GM19238 (cell line): ENCODE measurements around the gene MELTF.
A peak's percentile ranks its signal among the peaks of the same experiment; 100 is the strongest.

Experiments used
- DNase-seq: peaks from one replicate; pipeline ENCODE4 v3.0.0; 2011; ENCODE audit warnings: low spot score; ENCODE audit not compliant: insufficient read length

The MELTF gene

DNA sequence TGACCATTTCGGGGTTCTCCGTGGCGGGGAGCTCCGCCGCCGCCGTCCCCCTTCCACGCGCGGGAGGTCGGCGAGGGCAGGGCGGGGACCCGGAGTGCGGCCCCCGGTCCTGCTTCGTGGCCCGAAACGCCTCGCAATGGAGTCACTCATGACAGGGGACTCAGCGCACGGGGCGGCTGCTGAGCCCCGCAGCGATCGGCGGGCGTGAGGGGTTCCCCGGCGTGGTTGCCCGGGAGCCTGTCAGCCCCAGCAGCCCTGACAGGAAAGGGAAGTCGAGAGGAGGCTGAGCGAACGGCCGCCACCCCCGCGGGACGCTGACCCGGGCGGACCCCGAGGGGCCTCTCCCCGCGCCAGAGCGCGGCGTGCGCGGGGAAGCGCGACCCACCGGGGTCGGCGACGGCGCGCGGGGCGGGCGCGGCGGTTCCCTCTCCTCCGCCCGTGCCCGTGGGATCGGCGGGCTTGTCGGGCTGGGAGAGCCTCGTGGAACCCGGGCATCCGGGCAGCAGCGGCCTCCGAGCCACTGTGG, 60.4 kb downstream of the MELTF start:
- DNase-seq = peak; percentile 65

DNA sequence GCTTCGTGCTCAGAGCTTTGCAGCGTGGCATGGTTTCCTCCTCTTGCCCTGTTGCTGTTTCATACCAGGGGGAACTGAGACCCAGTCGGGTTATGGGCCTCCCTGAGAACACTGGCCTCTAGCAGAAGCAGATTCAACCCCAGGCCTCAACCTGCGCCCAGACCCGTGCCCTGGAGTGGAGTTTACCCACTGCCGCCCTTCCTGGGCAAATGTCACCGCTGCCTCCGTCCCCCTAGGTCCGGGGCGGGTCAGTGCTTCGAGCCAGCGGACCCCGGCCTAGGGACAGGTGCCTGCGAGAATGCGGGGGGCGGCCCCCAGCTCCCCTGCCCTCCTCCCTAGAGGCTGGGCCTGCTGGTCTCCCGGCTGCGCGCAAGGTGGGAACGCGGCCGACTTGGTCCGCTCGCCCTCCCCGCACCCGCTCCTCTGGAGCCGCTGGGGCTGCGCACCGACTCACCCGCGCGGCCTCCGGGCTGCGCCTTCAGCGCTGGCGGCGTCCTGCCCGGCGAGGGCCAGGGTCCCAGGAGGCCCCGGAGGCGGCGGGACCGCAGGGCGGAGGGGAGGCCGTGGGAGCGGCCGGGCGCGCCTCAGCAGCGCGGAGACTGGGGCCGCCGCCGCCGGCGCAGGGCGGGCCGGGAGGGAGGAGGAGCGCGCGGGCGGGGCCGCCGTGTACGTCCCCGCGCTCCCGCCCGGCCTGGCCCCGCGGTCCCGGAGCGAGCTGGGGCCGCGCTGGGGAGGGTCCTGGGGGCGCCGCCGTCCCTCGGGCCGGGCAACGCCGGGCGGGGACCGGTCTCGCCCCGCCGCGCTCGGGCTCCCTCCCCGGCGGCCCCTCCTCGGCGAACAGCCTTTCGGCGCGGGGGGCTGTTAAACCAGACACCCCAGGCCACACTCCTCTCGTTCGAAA, 61.1 kb downstream of the MELTF start, which contains the start of gene PIGZ:
Gene PIGZ (minus strand): TSS at position 601 of the 901 bp plus-strand sequence. CDS start 16,802 bp downstream, outside the sequence.
- DNase-seq = peak; percentile 70

DNA sequence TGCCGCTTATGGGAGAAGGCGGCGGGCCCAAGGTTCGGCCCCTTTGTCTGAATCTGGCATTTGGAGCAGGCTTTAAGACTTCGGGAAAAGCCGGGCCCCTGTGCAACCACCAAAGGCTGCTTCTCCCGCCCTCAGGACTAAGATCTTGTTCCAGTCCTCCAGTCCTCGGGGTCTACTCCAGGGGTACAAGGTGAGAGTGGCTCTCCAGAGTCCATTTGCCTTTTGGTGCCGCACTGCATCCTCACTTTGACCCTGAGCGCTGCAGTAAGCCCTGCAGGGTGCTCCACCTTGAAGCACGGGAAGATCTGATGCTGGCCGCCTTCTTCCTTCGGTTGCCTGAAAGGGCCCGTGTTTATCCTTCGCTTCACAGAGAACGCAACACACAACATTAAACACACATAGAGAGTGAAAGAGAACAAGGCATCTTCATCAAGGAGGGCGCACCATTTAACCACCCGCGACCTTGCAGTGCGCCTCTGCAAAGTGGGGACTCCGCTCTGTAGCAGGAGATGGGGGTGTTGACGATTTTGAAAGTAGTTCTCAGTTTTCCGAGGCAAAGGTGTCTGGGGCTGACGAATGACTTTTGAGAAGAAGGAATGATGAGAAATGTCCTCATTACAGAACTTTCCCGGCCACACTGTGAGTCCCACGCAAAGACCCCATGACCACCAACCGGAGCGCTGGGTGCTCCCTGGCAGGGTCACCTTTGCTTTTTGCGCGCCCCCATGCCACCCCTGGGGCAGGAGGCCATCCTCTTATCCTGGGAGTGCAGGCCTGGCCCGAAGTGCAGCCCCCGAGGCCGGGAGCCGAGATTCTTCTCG, 62.0 kb downstream of the MELTF start:
- DNase-seq = no peak

DNA sequence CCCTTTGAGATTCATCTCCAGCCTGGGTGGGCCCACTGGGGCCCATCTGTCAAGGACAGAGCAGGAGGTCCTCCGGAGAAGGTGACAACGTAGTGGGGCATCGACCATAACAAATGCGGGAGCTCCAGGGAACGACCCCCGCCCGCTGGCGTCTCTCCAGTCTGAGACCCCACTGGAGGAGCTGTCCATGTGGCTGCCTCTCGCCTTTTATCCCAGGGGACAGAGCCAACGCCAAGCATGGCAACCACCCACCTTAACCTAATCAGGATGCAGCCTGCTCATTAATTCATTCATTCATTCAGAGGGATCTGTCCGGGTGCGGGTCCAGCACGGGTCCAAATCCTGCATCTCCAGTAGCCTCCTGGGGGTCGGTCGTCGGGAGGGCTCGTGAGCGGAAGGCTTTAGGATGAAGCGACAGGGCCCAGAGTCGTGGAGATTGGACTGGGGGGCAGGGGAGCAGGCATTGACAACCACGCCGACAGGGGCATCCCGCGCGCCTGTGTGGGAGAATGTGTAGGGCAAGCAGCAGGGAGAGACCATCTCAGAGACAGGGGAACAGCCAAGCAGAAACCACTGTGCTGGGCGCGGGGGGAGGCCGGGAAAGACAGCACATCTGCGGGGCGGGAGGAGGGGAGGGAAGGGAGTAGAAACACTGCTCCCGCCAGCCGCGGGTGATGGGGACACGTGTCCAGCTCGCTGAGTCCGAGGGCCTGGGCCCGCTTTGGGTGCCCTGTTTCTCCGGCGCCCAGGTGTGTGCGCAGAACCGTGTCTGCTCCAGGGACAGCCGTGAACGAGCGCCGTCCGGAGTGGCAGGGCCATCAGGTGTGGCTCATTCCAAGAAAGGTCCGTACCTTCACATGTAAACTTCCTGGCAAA, 62.9 kb downstream of the MELTF start:
- DNase-seq = no peak

DNA sequence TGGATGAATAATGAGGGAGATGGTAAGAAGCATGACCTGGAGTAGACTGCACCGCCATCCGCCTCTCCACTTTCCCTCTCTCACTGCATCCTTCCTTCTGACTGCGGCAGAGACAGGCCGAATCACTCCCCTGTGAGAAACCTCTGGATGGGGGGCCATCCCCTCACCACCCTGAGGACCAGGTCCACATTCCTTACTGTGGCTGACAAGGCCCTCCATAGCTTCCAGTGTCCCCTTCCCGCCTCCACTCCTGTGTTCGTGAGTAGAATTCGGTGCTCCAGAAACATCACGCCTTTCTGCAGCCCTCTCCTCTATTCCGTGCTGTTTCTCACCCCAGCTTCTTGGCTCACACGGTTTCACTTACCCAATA, 63.8 kb downstream of the MELTF start:
- DNase-seq = no peak

DNA sequence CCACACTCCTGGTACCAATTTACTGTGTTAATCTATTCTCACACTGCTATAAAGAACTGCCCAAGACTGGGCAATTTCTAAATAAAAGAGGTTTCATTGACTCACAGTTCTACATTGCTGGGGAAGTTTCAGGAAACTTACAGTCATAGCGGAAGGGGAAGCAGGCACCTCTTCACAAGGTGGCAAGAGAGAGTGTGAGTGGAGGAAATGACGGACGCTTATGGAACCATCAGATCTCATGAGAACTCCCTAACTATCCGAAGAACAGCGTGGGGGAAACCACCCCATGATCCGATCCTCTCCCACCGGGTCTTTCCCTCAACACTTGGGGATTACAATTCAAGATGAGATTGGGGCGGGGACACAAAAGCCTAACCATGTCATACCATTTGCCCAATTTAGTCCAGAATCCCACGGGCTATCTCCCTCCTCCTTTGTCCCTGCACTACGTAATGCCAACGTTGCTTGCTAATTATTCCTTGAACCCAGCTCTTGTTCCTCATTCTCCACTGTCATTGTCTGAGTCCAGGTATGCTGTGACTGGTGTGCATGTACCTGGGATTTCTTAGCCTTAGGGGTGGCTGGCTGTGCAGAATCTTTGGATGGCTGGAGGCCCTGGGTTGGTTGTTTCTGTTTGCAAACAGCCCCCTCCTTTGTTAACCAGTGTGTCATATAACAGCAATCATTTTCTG, 64.4 kb downstream of the MELTF start:
- DNase-seq = no peak

DNA sequence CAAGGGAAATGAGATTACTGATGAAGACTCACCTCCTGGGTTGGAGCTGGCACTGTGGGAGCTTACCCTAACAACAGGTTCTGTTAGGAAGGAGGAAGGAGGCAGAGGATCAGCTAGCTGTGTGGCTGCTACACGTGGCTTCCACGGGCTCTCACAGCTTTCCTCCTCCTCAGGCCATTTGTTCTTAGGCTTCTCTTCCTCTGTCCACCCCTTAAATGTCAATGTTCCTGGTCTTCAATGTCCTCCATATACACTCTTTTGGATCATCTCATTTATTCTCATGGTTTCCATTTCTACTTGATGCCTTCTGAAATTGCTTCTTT, 66.0 kb downstream of the MELTF start:
- no peak for DNase-seq

DNA sequence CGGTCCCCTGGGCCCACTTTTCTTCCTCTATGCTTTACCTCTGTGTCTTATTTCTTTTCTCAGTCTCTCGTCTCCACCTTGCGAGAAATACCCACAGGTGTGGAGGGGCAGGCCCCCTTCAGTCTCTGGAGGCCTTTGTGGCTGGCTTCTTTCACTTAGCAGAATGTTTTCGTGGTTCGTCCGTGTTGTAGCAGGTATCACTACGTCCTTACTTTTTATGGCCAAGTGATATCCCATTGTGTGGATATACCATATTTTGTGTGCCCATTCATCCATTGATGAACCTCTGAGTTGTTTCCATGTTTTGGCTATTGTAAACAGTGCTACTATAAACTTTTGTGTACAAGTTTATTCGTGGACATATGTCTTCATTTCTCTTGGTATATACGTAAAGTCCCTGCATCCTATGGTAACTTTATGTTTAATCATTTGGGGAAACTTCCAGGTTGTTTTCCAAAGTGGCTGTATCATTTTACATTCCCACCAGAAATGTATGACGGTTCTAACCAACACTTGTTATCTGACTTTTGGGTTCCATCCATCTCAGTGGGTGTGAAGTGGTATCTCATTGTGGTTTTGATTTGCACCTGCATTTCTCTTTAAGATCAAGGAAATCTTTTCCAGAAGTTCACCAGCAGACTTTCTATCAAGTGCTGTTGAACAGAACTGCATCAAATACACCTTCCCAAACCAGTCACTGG, 66.5 kb downstream of the MELTF start:
- no peak for DNase-seq

DNA sequence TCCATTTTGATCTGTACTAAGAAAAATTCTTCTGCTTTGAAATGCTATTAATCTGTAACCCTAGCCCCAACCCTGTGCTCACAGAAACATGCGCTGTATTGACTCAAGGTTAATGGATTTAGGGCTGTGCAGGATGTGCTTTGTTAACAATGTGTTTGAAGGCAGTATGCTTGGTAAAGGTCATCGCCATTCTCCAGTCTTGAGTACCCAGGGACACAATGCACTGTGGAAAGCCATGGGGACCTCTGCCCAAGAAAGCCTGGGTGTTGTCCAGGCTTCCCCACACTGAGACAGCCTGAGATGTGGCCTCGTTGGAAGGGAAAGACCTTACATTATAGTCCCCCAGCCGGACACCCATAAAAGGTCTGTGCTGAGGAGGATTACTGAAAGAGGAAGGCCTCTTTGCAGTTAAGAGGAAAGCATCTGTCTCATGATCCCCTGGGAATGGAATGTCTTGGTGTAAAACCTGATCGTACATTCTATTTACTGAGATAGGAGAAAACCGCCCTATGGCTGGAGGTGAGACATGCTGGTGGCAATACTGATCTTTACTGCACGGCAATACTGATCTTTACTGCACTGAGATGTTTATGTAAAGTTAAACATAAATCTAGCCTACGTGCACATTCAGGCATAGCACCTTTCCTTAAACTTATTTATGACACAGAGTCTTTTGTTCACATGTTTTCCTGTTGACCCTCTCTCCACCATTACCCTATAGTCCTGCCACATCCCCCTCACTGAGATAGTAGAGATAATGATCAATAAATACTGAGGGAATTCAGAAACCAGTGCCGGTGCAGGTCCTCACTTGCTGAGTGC, 67.3 kb downstream of the MELTF start:
- no peak for DNase-seq

DNA sequence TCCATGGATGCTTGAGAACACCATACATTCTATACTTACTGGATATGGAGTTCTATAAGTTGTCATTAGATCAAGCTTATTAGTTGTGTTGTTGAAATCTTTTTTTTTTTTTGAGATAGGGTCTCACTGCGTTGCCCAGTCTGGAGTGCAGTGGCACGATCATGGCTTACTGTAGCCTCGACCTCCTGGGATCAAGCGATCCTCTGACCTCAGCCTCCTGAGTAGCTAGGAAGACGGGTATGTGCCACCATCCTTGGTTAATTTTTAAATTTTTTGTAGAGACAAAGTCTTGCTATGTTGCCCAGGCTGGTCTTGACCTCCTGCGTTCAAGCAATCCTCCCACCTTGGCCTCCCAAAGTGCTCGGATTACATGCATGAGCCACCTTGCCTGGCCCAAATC, 74.8 kb downstream of the MELTF start:
- DNase-seq = no peak
